GM08714 (cell line): ENCODE results near the gene CALM3.

Source experiments
- H3K4me3 ChIP-seq: fragments of 200-500 bp; sonication (Bioruptor generic); 2 replicates; pipeline ENCODE4 v1.5.1; 2014; ENCODE audit warnings: mild to moderate bottlenecking, low read length, inconsistent platforms
- ZNF274 ChIP-seq: IDR thresholded peaks from 2 replicates; pipeline ENCODE4 v1.6.1; 2012; ENCODE audit warnings: mild to moderate bottlenecking, low read depth, low read length

Gene CALM3

DNA sequence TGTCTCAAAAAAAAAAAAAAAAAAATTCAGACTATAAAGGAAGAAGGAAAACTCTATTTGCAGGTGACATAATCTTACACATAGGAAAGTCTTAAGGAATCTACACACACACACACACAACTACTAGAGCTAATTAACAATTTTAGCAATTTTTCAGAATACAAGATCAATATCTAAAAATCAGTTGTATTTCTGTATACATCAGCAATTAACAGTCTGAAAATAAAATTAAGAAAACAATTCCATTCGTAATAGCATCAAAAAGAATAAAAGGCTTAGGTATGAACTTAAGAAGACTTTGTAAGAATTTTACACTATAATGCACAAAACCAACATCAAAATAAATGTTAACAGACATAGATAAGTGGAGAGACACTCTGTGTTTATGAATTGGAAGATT lies 15.6 kb upstream of the CALM3 start:
- no peak for TF ChIP-seq ZNF274
- no peak overlapping the region for H3K4me3 ChIP-seq

DNA sequence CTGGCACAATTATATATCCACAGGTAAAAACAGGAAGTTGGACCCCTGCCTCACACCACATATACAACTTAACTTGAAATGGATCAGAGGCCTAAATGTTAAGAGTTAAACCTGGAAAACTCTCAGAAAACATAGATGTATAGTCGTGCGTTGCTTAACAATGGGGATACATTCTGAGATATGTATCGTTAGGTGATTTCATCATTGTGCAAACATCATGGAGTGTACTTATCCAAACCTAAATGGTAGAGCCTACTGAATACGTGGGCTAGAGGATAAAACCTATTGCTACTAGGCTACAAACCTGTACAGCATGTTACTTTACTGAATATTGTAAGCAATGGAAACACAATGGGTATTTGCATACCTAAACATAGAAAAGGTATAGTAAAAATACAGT lies 14.8 kb upstream of the CALM3 start:
- no peak overlapping the region for H3K4me3 ChIP-seq
- no peak for TF ChIP-seq ZNF274

DNA sequence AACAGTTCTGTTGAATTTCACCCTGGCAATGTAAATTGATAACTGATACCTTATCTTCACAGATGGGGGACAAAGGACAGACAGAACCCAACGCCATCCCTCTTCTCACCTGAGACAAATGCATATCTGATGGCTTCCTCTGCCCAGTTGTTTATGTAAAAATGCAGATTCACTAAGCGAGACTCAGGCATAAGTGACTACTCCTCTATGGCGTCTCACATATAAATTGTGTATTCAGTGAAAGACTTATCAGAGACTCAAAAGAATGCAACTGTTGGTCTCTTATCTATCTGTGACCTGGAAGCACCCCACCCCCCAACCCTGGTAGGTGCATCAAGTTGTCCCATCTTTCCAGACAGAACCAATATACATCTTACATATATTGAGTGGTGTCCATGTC lies 13.3 kb upstream of the CALM3 start:
- no peak overlapping the region for H3K4me3 ChIP-seq
- TF ChIP-seq ZNF274 = no peak

DNA sequence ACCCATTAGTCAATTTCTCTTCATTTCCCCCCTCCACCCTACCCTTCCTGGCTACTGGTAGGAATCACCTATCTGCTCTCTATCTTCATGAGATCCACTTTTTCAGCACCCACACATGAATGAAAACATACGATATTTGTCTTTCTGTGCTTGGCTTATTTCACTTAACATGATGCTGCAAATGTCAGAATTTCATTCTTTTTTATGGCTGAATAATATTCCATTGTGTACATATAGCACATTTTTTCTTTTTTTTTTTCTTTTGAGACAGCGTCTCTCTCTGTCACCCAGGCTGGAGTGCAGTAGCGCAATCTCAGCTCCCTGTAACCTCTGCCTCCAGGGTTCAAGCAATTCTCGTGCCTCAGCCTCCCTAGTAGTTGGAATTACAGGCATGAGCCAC lies 9.9 kb upstream of the CALM3 start:
- no peak for TF ChIP-seq ZNF274
- no peak overlapping the region for H3K4me3 ChIP-seq

DNA sequence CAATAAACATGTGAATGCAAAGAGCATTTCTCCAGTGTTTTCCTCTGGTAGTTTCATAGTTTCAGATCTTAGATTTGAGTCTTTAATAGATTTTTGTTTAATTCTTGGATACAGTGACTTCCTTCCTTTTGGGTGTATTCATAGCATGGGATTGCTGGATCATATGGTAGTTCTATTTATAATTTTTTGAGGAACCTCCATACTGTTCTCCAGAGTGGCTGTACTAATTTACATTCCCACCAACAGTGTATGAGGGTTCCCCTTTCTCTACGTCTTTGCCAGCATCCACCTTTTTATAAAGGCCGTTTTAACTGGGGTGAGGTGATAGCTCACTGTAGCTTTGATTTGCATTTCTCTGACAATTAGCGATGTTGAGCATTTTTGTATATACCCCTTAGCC lies 9.3 kb upstream of the CALM3 start:
- TF ChIP-seq ZNF274 = no peak
- no peak overlapping the region for H3K4me3 ChIP-seq

DNA sequence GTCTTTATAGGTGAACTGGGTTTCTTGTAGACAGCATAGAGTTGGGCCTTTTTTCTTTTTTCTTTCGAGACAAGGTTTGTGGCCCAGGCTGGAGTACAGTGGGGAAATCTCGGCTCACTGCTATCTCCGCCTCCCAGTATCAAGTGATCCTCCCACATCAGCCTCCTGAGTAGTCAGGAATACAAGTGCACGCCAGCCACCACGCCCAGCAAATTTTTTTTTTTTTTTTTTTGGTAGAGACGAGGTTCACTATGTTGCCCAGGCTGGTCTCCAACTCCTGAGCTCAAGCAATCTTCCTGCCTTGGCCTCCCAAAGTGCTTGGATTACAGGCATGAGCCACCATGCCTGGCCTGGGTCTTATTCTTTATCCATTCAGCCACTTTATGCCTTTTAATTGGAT lies 5.1 kb upstream of the CALM3 start:
- no peak for TF ChIP-seq ZNF274

DNA sequence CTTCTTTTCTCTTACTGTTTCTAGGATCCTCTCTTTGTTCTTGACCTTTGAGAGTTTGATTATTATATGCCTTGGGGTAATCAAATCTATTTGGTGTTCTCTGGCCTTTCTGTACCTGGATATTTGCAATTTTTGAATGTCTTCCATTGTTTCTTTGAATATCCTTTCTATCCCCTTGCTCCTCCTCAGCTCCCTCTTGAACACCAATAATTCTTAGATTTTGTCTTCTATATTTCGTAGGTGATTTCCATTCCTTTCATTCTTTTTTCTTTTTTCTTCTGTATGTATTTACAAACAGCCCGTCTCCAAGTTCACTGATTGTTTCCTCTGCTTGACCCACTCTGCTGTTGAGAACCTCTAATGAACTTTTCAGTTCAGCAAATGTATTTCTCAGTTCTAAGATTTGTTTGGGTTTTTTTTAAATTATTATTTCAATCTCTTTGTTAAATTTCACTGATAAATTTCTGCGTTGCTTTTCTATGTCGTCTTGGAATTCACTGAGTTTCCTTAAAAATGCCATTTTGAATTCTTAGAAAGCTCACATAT lies 2.7 kb upstream of the CALM3 start:
- H3K4me3 ChIP-seq = no peak overlapping the region
- TF ChIP-seq ZNF274 = no peak

More for the DNA sequence above, 5.1 kb upstream of the CALM3 start:
- H3K4me3 ChIP-seq = no peak overlapping the region

DNA sequence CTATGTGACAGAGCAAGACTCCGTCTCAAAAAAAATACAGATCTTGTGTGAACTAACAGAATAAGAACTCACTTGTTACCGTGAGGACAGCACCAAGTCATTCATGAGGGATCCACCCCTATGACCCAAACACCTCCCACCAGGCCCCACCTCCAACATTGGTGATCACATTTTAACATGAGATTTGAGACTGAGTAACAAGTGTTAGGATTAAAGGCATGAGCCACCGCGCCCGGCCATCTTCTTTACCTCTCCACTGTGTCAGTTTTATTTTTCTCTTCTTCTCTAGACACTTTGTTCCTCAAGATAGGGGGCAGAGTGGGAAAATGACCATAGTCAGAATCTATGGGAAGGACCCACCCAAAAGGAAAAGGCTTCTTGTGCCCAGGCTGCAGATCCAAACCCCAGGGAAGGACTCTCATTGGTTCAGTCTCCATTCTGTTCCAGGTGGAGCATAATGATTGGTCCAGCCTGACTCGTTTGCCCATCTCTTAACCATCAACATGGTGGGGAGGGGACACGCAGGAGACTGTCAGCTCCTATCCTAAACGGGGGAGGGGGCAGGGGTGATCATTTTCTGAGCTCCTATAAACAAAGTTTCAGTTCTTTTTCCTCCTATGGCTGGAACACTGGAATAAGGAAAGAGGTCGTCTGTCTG lies 1.3 kb upstream of the CALM3 start:
- TF ChIP-seq ZNF274 = no peak
- peak overlapping the region; percentile 65; the same call in 1 of the 2 replicates for H3K4me3 ChIP-seq

DNA sequence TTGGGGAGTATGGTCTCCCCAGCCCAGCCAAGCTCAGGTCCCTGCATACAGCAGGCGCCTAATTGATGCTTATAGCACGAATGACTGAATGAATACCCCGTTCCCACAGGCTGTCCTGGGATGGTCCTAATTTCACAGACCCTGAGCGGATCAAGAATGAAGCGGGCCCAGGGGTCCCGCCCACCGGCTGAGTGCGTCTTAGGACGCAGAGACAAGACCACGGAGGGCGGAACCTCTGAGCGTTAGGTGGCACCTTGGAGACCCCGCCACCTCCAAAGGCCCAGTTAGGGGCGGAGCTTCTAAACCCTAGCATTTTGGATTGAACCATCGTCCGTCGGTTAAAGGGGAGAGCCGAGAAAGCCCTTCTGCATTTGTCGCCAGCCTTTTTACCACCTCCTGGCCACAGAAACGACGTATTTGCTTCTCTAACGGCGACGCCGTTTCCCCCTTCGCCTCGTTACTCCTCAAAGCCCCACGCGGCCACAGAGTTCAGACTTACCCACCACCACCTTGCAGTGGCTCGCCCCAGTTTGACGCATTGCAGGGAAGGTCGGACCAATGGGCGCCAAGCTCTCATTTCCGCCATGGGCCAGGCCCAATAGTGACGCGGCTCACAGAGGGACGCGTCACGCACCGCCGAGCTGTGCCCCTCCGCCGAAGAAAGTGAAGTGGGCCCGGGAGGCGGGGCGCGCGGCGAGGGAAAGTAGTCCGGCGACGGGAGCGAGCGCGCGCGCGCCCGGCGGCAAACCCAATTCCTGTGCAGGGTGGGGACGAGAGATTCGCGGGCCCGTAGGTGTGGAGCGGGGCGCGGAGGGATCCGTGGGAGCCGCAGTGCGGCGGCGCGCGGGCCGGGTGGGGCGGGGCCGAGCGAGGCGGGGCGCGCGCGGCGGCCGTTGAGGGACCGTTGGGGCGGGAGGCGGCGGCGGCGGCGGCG lies 479 bp upstream of the CALM3 start:
- peak overlapping the region; percentile 97; the same call in 1 of the 2 replicates for H3K4me3 ChIP-seq
- TF ChIP-seq ZNF274 = no peak

DNA sequence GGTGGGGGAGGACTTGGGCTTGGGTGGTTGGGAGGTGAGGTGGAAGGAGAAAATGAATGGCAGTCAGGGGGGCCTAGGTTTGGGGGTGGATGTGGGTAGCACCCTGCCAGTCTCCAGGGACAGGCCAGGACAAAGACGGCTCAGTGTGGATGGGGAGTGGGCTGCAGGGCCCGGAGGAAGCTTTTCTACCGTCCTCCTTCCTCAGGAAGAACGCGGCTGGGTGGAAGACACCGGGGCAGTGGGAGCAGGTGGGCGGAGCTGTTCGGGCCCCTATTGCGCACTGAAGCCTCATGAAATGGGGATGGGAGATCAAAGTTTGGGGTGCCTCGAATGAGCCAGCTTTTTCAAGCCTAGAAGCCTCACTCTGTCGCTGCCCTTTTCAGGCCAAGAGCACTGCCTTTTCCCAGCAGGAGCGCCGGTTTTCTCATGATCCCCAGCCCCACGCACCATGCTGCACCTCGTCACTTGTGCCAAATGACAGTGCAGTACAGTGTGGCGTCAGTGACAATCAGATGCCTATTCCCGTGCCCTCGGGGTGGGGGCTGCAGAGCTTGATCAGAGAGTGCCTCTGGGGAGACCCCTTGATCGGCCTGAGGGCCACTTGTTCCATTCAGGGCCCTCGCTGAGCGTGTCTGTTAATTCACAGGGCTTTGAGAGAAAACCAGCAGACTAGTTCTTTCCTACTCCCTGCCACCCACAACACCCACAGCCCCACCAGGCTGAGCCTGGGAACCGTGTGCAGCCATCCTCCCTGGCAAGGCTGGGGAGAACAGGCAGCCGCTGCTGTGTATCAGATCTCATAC lies 1.5 kb downstream of the CALM3 start:
- no peak for TF ChIP-seq ZNF274
- H3K4me3 ChIP-seq = peak overlapping the region; percentile 97

DNA sequence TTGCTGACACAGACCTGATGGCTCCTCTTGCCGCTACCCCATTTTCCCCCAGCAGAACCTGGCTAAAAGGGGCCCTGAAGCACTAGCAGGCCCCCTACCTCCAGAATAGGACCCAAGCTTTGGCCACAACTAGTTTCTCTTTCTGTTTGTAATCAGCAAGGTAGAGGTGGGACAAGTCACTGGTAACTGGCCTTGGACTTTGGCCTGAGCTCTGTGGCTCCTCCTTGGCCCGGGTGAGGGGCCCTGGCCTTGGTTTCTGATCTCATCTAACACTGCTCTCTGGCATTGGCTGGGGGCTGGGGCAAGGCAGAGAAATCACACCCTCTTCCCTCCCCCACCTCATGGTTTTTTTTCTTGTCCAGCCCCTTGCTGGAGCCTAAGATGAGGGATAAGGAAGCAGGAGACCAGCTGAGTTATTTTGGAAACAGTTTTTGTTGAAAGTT lies 2.1 kb downstream of the CALM3 start:
- peak overlapping the region; percentile 97; the same call in 1 of the 2 replicates for H3K4me3 ChIP-seq
- no peak for TF ChIP-seq ZNF274

DNA sequence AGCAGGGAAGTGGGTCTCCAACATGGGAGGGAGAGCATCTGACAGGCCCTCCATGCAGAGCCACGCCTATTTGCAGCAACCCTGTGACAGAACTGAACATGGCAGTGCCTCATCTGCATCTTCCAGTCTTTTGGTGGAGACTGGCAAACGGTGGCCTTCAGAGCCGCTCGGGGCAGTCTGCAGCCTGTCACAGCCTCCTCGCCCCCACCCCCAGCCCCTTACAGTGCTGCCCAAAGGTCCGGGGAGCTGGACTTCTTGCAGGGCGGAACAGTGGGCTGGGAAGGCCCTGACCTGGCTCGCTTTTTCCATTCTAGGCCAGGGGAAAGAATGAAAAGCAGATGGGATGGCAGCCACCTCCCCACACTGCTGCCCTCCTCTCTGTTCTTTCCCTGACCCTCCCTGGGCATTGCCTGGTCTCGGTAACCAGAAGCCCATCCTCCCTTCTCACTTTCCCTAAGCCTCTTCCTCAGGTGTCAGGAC lies 2.7 kb downstream of the CALM3 start:
- peak overlapping the region; percentile 97; the same call in 1 of the 2 replicates for H3K4me3 ChIP-seq
- no peak for TF ChIP-seq ZNF274

DNA sequence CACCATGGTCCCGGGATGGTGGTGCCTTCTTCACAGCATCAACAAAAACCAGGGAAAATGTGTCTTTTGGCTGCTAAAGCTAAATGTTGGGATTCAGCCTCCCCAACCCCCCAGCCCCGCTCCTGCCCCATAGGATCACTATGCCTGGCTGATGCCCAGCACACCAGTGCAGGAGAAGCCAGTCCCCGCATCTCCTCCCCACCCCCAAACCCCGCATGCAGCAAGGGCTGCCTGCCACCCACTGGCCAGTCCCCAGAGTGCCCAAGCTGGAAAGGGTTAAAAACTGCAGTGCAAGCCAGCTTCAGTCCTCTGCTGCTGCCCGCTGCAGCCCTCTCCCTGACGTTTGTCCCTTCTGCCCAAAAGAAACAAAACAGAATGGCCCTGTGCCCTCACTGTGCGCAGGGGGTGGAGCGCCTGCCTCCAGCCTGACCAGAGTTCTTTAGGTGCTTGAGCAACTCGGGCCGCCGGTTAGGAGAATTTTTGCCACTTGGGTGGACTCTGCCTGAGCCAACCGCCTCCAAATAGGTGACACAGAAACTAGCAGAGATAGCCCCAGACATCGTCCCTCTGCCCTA lies 3.7 kb downstream of the CALM3 start:
- no peak overlapping the region for H3K4me3 ChIP-seq
- no peak for TF ChIP-seq ZNF274
